T-helper 1 cell treated with Interleukin-12 subunit alpha and Interleukin-12 subunit beta and Interleukin-4 antibody, amounts not matched to agents 30 μg/mL and 1 μg/mL, for 36 hours (primary cell): Measurements from ENCODE around the gene ASGR1.
A peak's percentile ranks its signal among the peaks of the same experiment; 100 is the strongest.
"Not testable (repeated sequence)": the region's sequence is repeated elsewhere in the genome, so short reads cannot be mapped to it uniquely, and the experiment has no call there.

Experiments
- H3K27ac Mint-ChIP-seq: one replicate; pipeline ENCODE4 v1.8.0; 2021; ENCODE audit warnings: mild to moderate bottlenecking, mixed read lengths
- H3K27me3 Mint-ChIP-seq: one replicate; pipeline ENCODE4 v1.8.0; 2021; ENCODE audit warnings: low read depth, mixed read lengths
- H3K36me3 Mint-ChIP-seq: one replicate; pipeline ENCODE4 v1.8.0; 2021; ENCODE audit warnings: low read depth, mixed read lengths
- H3K4me1 Mint-ChIP-seq: one replicate; pipeline ENCODE4 v1.8.0; 2021; ENCODE audit warnings: low read depth, mixed read lengths
- H3K4me3 Mint-ChIP-seq: one replicate; pipeline ENCODE4 v1.8.0; 2021; ENCODE audit warnings: mild to moderate bottlenecking, moderate library complexity, mixed read lengths
- H3K9me3 Mint-ChIP-seq: one replicate; pipeline ENCODE4 v1.8.0; 2021; ENCODE audit warnings: mixed read lengths

The ASGR1 gene

DNA sequence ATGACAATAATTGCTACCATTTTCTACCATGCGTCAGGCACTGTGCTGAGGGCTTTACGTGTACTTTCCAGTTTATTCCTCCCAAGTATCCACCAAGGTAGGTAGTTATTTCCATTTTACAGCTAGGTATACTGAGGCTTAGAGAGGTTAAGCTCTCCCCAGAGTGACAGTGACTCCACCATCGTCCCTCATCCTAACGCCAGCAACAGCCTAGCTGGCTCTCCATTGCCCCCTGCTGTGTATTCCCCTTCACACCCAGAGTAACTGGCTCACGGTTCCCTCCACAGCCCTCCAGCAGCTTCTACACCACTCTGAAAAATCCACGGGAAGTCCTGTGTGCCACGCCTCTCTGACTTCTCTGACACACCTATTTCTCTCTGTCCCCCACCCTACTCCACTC is 7.1 kb upstream of the ASGR1 start:
- no peaks in the 10 kb centered on the region for H3K27me3 Mint-ChIP-seq
- H3K4me1 Mint-ChIP-seq = peaks cover 5% of the 10 kb centered on the region
- H3K9me3 Mint-ChIP-seq = no peaks in the 10 kb centered on the region
- H3K4me3 Mint-ChIP-seq = no peak overlapping the region
- no peak overlapping the region for H3K27ac Mint-ChIP-seq
- H3K36me3 Mint-ChIP-seq = no peaks in the 10 kb centered on the region

DNA sequence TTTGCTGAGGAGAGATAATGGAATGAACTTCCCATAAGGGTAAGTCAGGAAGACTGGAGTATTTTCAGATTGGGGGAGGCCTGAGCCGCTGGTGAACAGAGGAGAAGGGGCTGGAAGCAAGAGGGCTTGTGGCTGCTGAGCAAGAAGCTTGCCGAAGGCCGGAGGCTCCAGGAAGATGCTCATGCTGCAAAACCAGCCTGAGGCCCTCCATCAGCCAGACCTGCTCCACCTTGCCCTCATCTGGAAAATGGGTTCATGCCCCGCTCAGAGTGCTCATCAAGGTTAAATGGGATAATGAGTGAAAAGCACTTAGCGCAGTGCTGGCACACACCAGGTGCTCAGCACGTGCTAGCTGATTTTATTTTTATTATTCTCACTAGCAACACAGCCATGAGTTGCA is 5.5 kb upstream of the ASGR1 start:
- Mint-ChIP-seq H3K4me1 (peaks cover 5% of the 10 kb centered on the region), H3K4me3 (no peak overlapping the region), H3K9me3 (no peaks in the 10 kb centered on the region), H3K27ac (no peak overlapping the region), H3K36me3 (no peaks in the 10 kb centered on the region), H3K27me3 (peaks cover 2% of the 10 kb centered on the region)

DNA sequence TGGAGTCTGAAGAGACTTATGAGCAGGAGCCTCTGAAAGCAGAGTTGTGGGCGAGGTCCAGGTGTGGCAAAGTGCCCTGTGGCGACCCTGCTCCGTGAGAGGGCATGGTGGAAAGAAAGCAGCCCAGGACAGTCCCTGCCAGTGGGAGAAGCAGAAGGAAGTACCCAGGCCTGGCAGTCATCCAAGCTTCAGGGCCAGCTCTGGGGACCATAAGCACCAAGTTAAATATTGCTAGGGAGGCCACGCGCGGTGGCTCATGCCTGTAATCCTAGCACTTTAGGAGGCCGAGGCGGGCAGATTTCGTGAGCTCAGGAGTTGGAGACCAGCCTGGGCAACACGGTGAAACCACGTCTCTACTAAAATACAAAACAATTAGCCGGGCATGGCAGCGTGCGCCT is 4.9 kb upstream of the ASGR1 start:
- peaks cover 3% of the 10 kb centered on the region for H3K27me3 Mint-ChIP-seq
- no peak overlapping the region for H3K27ac Mint-ChIP-seq
- peaks cover 5% of the 10 kb centered on the region for H3K4me1 Mint-ChIP-seq
- no peaks in the 10 kb centered on the region for H3K9me3 Mint-ChIP-seq
- H3K4me3 Mint-ChIP-seq = no peak overlapping the region
- no peaks in the 10 kb centered on the region for H3K36me3 Mint-ChIP-seq

DNA sequence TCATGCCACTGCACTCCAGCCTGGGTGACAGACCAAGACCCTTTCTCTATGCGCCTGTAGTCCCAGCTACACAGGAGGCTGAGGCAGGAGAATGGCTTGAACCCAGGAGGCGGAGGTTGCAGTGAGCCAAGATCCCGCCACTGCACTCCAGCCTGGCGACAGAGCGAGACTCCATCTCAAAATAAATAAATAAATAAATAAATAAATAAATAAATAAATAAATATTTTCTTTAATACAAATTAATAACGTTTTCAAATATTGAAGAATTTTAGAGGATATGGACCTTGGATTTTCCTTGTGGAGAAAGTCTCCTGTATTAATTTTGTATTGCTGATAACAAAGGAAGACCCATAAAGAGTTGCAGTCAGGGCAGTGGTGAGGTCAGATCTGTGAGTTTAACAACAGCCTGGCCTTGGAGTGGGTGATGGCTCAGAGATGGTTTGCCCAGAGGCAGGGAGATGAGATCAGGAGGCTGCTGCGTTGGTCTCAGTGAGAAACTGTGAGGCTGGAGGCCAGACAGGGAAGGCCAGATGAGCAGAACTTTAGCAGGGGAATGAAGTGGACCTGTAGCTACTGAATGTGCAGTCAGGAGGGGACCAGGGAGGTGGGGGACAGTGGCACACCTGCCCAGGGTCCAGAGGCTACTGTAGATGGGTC is 4.4 kb upstream of the ASGR1 start:
- Mint-ChIP-seq H3K9me3 (no peaks in the 10 kb centered on the region), H3K4me3 (no peak overlapping the region), H3K27ac (no peak overlapping the region), H3K27me3 (peaks cover 3% of the 10 kb centered on the region), H3K36me3 (no peaks in the 10 kb centered on the region), H3K4me1 (peaks cover 5% of the 10 kb centered on the region)

DNA sequence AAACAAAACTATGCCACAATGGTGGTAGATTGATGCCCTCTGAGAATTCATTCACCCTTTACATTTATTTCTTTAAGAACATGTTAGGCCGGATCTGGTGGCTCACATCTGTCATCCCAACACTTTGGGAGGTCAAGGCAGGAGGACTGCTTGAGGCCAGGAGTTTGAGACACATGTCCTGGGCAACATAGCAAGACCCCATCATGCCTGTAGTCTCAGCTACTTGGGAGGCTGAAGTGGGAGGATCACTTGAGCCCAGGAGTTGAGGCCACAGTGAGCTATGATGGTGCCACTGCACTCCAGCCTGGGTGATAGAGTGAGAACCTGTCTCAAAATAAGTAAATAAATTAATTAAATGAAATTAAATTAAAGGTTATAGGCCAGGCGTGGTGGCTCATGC is 2.9 kb upstream of the ASGR1 start:
- H3K9me3 Mint-ChIP-seq, H3K27ac Mint-ChIP-seq, H3K4me3 Mint-ChIP-seq, H3K36me3 Mint-ChIP-seq: not testable (repeated sequence)
- Mint-ChIP-seq H3K27me3 (peaks cover 13% of the 10 kb centered on the region), H3K4me1 (peaks cover 18% of the 10 kb centered on the region)

GRCh38 chr17:7178973-7179316 is 225 bp downstream of the ASGR1 start:
- Mint-ChIP-seq H3K4me3 (no peak overlapping the region), H3K27me3 (peaks cover 13% of the 10 kb centered on the region), H3K4me1 (peaks cover 14% of the 10 kb centered on the region), H3K27ac (no peak overlapping the region), H3K9me3 (no peaks in the 10 kb centered on the region), H3K36me3 (no peaks in the 10 kb centered on the region)

DNA sequence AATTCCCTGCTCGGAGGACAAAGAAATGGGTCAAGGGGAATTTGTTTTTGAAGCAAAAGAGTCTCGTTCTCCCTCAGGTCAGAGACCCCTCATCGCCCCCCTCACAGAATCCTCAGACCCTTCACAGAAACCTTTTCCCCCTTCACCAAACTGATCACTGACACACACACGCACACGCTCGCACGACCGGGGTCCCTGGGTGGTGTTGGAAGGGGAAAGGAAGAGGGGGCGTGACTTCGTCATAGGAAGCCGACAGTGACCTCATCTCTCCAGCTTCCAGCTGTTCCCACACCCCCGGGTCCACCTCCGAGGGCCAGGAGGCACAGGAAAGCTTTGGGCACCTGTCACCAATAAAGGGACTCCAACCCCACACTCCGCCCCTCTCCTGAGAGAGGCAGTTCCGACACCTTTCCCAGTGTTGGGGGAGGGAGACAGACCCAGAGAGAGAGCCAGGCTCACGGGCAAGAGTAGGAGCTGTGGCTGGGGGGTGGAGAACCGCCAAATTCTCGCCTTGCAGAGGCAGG is 1.2 kb downstream of the ASGR1 start:
- Mint-ChIP-seq H3K4me3 (peak overlapping the region; percentile 61), H3K27me3 (peaks cover 13% of the 10 kb centered on the region), H3K27ac (no peak overlapping the region)

GRCh38 chr17:7177191-7177953 is 1.8 kb downstream of the ASGR1 start:
- H3K4me3 Mint-ChIP-seq = peak overlapping the region; percentile 61
- no peak overlapping the region for H3K27ac Mint-ChIP-seq
- peaks cover 14% of the 10 kb centered on the region for H3K4me1 Mint-ChIP-seq
- no peaks in the 10 kb centered on the region for H3K36me3 Mint-ChIP-seq
- H3K9me3 Mint-ChIP-seq = no peaks in the 10 kb centered on the region
- peaks cover 17% of the 10 kb centered on the region for H3K27me3 Mint-ChIP-seq

More for the DNA sequence above, 1.2 kb downstream of the ASGR1 start:
- Mint-ChIP-seq H3K4me1 (peaks cover 14% of the 10 kb centered on the region), H3K9me3 (no peaks in the 10 kb centered on the region), H3K36me3 (no peaks in the 10 kb centered on the region)

GRCh38 chr17:7176841-7177190 is 2.4 kb downstream of the ASGR1 start:
- H3K36me3 Mint-ChIP-seq = no peaks in the 10 kb centered on the region
- no peak overlapping the region for H3K4me3 Mint-ChIP-seq
- H3K27ac Mint-ChIP-seq = no peak overlapping the region
- no peaks in the 10 kb centered on the region for H3K9me3 Mint-ChIP-seq
- H3K27me3 Mint-ChIP-seq = peaks cover 17% of the 10 kb centered on the region
- H3K4me1 Mint-ChIP-seq = peaks cover 14% of the 10 kb centered on the region

GRCh38 chr17:7176107-7176840 is 2.9 kb downstream of the ASGR1 start:
- Mint-ChIP-seq H3K4me1 (peaks cover 14% of the 10 kb centered on the region), H3K27me3 (peaks cover 17% of the 10 kb centered on the region), H3K36me3 (no peaks in the 10 kb centered on the region), H3K4me3 (no peak overlapping the region), H3K9me3 (no peaks in the 10 kb centered on the region), H3K27ac (no peak overlapping the region)

DNA sequence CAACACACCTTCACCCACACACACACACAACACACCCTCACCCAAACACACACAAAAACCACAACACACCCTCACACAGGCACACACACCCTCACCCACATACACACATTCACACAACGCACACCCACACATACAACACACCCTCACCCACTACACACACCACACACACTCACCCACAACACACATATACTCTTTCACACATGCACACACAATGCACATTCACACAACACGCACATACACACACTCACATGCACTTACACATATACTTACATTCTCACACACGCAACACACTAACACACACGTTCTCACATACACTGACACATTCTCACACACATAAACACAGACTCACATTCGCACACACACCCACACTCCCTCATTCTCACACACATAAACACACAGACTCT is 3.8 kb downstream of the ASGR1 start:
- Mint-ChIP-seq H3K27me3 (peaks cover 17% of the 10 kb centered on the region), H3K9me3 (no peaks in the 10 kb centered on the region), H3K4me3 (no peak overlapping the region), H3K36me3 (no peaks in the 10 kb centered on the region), H3K27ac (no peak overlapping the region), H3K4me1 (peaks cover 14% of the 10 kb centered on the region)

GRCh38 chr17:7174603-7175326 is 4.4 kb downstream of the ASGR1 start:
- peaks cover 14% of the 10 kb centered on the region for H3K4me1 Mint-ChIP-seq

DNA sequence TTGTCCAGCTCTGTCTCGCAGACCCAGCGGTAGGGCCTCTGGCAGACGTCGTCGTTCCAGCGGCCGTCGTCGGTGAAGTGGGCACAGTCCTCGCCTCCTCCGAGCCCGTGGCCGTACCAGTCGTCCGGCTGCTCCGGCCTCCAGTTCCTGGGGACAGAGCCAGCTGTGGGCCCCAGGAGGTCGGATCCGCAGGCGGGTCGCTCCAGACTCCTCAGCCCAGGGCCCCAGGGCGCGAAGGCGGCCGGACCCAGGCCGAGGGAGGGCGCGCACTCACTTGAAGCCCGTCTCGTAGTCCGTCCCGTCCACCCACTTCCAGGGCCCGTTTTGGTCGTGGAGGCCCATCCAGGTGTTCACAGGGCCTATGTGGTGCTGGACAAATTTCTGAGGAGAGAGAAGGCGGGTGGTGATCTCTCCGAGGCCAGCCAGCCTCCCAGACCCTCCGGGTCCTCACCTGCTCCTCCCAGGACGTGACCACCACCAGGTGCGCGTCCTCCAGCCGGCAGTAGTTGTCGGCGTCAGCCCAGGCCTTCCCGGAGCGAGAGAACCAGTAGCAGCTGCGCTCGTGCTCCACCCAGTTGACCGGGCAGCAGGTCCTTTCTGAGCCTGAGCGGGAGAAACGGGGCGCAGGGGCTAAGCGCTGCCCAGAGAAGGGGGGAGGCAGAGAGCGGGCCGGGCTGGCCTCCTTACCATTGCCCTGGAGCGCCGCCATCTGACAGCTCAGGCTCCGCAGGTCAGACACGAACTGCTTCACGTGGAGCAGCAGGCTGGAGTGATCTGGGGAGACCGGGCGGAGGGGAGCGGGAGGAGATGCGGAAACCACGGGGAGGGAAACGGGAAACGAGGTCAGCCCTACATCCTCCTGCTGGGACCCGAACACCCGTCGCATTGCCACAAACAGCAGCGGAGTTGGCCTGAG is 5.2 kb downstream of the ASGR1 start:
- H3K4me1 Mint-ChIP-seq = peaks cover 18% of the 10 kb centered on the region
- no peaks in the 10 kb centered on the region for H3K36me3 Mint-ChIP-seq
- no peak overlapping the region for H3K4me3 Mint-ChIP-seq
- peaks cover 13% of the 10 kb centered on the region for H3K27me3 Mint-ChIP-seq
- no peak overlapping the region for H3K27ac Mint-ChIP-seq
- H3K9me3 Mint-ChIP-seq = no peaks in the 10 kb centered on the region

More at GRCh38 chr17:7174603-7175326, 4.4 kb downstream of the ASGR1 start:
- Mint-ChIP-seq H3K27ac (no peak overlapping the region), H3K9me3 (no peaks in the 10 kb centered on the region), H3K4me3 (no peak overlapping the region), H3K27me3 (peaks cover 16% of the 10 kb centered on the region), H3K36me3 (no peaks in the 10 kb centered on the region)
